ENCODE data around the gene RFPL2. TPM values are rescaled to one million over a fixed set of nuclear protein-coding genes. Genes with fewer than 3 reads are reported as not detected.
"Not testable (repeated sequence)": the region's sequence is repeated elsewhere in the genome, so short reads cannot be mapped to it uniquely, and the experiment has no call there.

RFPL2 gene
- polyA plus RNA-seq, 4 donors: 0.20 to 0.67 (median 0.39) TPM; not detected in 1

DNA sequence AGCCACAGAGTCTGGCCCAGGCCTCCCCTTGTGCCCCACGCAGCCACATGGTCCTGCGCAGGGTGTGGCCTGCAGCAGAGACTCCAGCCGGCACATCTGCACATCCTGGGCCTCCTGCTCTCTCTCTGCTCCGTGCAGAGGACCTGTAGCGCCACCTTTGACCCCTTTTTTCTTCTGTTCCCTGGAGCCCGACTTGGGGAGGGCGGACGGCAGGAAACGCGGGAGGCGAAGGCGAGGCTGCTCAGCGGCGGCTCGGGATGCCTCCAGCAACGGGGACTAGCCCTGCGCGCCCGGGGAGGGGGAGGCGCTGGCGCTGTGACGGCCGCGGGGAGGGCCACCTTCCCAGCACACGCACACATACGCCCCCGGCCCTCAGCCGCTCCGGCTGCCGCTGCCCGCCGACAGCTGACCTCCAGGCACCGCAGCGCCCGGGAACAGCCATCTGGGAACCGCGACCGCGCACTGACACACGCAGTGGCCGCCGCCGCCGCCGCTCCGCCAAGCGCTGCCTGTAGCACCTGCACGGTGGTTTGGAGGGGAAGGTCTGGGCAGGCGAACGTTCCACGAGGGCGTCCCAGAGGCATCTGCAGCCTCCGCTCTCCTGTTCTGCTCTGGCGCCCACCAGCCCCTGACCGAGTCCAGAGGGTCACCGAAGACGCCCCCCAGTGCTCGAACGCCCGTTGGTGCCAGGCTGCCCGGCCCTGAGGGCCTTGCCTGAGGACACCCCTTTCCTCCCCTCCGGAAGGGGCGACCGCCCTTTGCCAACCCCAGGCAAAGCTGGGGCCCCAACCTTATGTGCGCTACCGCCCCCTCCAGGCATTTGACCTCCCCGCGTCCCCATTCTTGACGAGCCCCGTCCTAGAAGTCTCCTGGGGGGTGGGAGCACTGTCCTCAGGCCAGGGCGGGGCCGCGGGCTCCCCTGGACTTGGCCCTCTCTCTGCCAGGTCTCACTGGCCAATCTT, 28.9 kb downstream of the RFPL2 start:
- DNase-seq (ENCODE audit: low read depth in 4 of 4, low spot score in 3 of 4): peak in 1 of 4 donors; percentile 9

GRCh38 chr22:32175115-32175514, 29.8 kb downstream of the RFPL2 start:
- no peak for DNase-seq (ENCODE audit: low read depth in 4 of 4, low spot score in 3 of 4)

GRCh38 chr22:32165681-32166080, 39.2 kb downstream of the RFPL2 start:
- DNase-seq (ENCODE audit: low read depth in 4 of 4, low spot score in 3 of 4): no peak

DNA sequence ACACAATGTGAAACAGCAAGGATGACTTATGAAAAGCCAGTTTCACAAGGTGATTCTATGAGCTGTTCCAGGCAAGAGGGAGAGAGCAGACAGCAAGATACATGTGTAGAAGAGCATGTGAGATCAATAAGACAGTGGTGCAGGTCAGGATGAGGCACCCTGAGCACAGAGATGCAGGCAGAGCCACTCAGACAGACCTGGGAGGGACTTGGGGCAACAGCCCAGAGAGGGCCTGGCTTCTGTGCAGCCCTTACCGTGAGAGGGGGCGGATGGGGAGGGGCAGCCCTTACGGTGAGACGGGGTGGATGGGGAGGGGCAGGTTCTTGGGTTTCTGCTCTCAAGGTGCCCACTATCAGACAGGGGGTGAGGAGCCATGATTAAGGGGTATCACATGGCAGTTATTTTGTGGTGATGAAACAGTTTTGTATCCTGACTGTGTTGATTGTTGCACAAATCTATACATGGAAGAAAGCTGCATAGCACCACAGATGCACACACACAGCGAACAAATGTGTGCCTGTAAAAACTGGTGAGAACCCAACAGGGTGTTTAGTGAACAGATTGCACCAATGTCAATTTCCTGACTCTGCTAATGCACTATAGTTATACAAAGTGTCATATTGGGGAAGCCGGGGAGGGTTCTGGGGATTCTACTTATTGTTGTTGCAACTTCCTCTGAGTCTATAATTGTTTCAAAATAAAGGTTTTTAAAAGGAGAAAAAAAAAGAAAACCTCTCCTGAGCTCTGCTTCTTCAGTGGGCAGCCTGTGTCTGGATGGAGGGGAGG, 40.6 kb downstream of the RFPL2 start:
- no peak for DNase-seq (ENCODE audit: low read depth in 4 of 4, low spot score in 3 of 4)

DNA sequence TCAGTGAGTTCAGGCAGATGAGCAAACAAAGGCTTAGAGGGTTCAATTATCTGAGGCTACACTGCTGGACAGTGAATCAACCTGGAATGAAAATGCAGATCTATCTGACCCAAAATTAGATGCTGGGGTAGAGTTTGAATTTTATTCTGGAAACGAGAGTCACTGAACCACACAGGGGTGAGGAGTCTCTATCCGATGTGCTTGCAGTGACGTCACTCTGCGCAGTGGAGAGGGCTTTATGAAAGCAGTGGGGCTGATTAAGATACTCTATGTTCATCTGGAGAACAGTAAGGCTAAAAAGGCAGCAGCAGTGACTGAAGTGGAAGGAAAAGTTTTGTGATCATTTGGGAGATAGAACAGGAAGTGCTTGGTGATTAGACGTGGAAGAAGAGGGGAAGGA, 44.5 kb downstream of the RFPL2 start:
- DNase-seq (ENCODE audit: low read depth in 4 of 4, low spot score in 3 of 4): not testable (repeated sequence)

DNA sequence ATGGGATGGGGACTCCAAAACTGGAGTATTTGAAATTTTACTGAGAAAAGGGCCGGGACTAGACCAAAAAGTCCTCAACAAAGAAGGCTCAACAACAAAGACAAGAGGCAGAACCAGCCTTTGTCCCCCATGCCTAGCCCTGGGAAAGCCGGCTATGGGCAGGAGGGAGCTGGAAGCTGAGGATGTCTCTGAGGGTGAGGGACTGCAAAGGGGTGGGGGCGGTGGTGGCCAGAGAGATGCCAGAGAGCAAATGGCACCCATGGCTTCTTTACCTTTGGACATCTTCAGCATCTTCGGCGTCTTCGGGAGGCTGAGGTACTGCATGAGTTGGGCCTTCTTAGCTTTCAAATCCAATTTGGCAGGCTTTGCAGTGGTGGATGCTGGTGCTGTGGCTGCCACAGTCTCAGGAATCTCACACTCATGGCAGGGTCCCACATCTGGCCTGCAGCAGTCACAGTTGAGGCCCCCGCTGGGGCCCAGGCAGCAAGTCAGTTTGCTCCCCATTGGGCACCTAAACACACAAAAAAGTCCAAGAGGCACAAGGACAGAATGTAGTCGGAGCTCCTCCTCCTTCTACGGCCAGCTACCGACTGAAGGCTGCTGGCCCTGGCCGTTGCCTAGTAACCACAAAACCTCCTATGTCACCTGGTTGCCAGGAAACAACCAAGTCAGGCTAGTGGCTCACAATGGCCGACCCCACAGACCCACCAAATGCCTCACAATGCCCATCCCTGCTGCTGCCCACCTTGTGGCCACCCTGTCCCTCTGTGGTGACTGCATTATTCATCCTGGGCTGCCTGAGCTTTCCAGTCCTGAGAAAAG, 46.0 kb downstream of the RFPL2 start, which contains the start of gene C22orf42:
C22orf42 (minus strand) TSS at position 592 of the 822 bp plus-strand sequence; CDS start at position 504, 88 bp downstream.
- DNase-seq (ENCODE audit: low read depth in 4 of 4, low spot score in 3 of 4): no peak

DNA sequence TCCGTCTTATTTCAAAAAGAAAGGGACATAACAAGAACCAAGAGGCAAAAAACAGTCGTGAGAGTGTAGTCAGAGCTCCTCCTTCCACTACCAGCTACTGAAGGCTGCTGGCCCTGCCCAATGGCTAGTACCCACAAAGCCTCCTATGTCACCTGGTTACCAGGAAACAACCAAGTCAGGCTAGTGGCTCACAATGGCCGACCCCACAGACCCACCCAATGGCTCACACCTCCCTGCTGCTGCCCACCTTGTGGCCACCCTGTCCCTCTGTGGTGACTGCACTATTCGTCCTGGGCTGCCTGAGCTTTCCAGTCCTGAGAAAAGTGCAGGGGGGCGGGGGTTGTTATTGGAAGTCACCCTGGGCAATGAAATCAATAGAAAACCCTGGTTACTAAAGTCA, 47.2 kb downstream of the RFPL2 start:
- not testable (repeated sequence) for DNase-seq (ENCODE audit: low read depth in 4 of 4, low spot score in 3 of 4)

DNA sequence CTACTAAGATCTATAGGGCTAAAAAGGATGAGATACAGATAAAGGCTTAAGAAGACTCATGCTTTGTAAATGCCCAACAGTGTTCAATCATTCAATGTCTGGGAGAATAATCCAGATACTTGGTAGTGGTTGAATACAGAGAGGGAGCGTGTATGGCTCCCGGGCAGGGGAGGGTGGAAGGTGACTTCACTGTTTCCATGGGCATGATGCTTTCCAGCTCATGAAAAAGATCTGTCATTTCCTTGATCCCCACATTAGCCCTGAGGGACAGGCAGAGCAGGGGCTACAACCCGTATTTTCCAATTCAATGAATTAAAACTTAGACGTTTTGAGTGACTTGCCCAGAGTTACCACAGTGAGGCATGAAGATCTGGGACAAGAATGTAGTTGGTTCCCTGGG, 50.1 kb downstream of the RFPL2 start:
- DNase-seq (ENCODE audit: low read depth in 4 of 4, low spot score in 3 of 4): not testable (repeated sequence)

- not testable (repeated sequence) for DNase-seq (ENCODE audit: low read depth in 4 of 4, low spot score in 3 of 4)
These were observed 53.2 kb downstream of the RFPL2 start for GRCh38 chr22:32151641-32152040.

DNA sequence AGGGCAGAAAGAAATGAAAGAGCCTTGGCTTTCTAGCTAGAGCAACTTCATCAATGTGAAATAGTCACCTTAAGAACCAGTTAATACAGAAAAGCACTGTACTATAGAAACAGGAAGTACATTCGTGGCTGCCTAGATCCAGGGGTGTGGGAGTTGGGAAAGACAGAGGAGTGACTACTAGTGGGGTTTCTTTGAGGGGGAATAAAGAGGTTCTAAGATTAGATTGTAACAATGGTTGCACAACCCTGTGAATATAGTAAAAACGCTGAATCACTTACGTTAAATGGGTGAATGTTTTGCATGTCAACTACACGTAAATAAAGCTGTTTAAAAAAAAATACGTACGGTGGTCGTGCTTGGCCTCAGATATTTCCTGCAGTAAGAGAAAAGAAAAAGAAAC, 54.2 kb downstream of the RFPL2 start:
- DNase-seq (ENCODE audit: low read depth in 4 of 4, low spot score in 3 of 4): not testable (repeated sequence)

DNA sequence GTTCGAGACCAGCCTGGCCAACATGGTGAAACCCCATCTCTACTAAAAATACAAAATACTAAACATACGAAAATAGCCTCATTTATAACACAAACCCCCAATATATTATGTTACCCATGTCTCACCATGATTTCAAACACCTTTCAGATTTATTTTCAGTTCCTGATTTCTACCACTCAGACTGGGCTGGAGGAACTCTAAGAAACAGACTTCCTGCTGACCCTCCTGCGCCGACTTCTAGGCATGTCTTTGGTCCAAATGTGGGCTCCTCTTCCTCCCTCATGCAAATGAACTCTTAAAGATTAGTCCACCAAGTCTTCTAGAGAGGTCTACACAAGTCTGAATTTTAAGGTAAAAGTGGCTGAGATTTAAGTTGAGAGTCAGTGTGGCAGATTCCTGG, 56.5 kb downstream of the RFPL2 start:
- not testable (repeated sequence) for DNase-seq (ENCODE audit: low read depth in 4 of 4, low spot score in 3 of 4)

DNA sequence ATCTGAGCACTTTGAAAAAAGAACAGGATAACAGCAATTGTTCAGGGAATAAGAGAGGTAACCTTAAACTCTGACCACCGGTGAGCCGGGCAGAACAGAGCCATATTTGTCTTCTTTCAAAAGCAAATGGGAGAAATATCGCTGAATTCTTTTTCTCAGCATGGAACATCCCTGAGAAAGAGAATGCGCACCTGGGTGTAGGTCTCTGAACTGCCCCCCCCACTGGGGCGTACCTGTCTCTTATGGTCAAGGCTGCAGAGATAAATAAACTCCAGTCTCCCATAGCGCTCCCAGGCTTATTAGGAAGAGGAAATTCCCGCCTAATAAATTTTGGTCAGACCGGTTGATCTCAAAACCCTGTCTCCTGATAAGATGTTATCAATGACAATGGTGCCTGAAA, 57.7 kb downstream of the RFPL2 start:
- DNase-seq (ENCODE audit: low read depth in 4 of 4, low spot score in 3 of 4): not testable (repeated sequence)

GRCh38 chr22:32144496-32145274, 60.2 kb downstream of the RFPL2 start:
- no peak for DNase-seq (ENCODE audit: low read depth in 4 of 4, low spot score in 3 of 4)

DNA sequence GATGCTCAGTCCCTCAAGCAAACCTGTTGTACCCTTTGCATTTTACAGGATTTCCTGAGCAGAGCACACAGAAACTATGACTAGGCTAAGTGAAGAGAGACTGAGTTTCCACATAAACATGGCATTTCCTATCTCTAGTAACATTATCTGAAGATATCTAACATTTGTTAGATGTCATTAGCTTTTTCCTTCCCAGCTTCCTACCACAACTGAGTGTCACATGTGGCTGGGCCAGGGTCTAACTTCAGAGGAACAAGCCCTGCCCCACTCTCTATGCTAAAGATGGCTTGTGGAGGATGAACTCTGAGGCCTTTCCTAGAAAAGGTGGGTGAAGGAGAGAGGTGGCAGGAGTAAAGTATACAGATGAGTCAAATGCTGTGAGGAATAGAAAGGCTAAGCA, 62.3 kb downstream of the RFPL2 start:
- DNase-seq (ENCODE audit: low read depth in 4 of 4, low spot score in 3 of 4): no peak

GRCh38 chr22:32140688-32141087, 64.2 kb downstream of the RFPL2 start:
- DNase-seq (ENCODE audit: low read depth in 4 of 4, low spot score in 3 of 4): not testable (repeated sequence)

Other genes with a start within 250 kb of the RFPL2 start
- gene SLC5A1, start 161.8 kb downstream of the RFPL2 start, polyA plus RNA-seq (ENCODE audit: insufficient read length in 4 of 4): under 1 TPM; 0.25 to 0.52 (median 0.36) TPM
- not detected for gene C22orf42, start 45.8 kb downstream of the RFPL2 start, polyA plus RNA-seq (ENCODE audit: insufficient read length in 4 of 4)
- gene SLC5A4, start 50.3 kb upstream of the RFPL2 start, polyA plus RNA-seq (ENCODE audit: insufficient read length in 4 of 4): 1 to 10 TPM in 1 of 4 donors, under 1 TPM in 3; 0.72 to 2.5 (median 0.85) TPM
- not detected for gene RFPL3, start 152.8 kb upstream of the RFPL2 start, polyA plus RNA-seq (ENCODE audit: insufficient read length in 4 of 4)
- 100 to 1,000 TPM in 2 of 4 donors, 10 to 100 TPM in 2; 77.9 to 106 (median 102) TPM for gene RTCB, start 207.2 kb upstream of the RFPL2 start, polyA plus RNA-seq (ENCODE audit: insufficient read length in 4 of 4)

Measured in left renal pelvis (tissue), 4 donors.